ENCODE results near the gene HMGCS1.
"Not testable (repeated sequence)": the region's sequence is repeated elsewhere in the genome, so short reads cannot be mapped to it uniquely, and the experiment has no call there.

Gene HMGCS1

GRCh38 chr5:43275391-43275790 lies 37.8 kb downstream of the HMGCS1 start:
- no peaks in the 10 kb centered on the region for H3K9me3 ChIP-seq (ENCODE audit: control insufficient read depth, insufficient read depth, low read length)
- H3K4me3 ChIP-seq (ENCODE audit: low read depth, low read length), result no peak overlapping the region
- H3K4me1 ChIP-seq (ENCODE audit: control insufficient read depth, insufficient read depth, low read length), result peaks cover 5% of the 10 kb centered on the region; the same call in 1 of the 2 replicates
- no peaks in the 10 kb centered on the region for H3K36me3 ChIP-seq (ENCODE audit: control insufficient read depth, insufficient read depth, low read length)
- no peak overlapping the region for H3K27ac ChIP-seq (ENCODE audit: low read depth, low read length)
- no peaks in the 10 kb centered on the region for H3K27me3 ChIP-seq (ENCODE audit: control insufficient read depth, insufficient read depth, low read length)
- no peak overlapping the region for H3K9ac ChIP-seq (ENCODE audit: low read depth, low read length)

GRCh38 chr5:43274435-43275114 lies 38.6 kb downstream of the HMGCS1 start:
- no peaks in the 10 kb centered on the region for H3K27me3 ChIP-seq (ENCODE audit: control insufficient read depth, insufficient read depth, low read length)
- no peak overlapping the region for H3K4me3 ChIP-seq (ENCODE audit: low read depth, low read length)
- no peak overlapping the region for H3K27ac ChIP-seq (ENCODE audit: low read depth, low read length)
- H3K9ac ChIP-seq (ENCODE audit: low read depth, low read length), result no peak overlapping the region
- H3K9me3 ChIP-seq (ENCODE audit: control insufficient read depth, insufficient read depth, low read length), result no peaks in the 10 kb centered on the region
- H3K36me3 ChIP-seq (ENCODE audit: control insufficient read depth, insufficient read depth, low read length), result no peaks in the 10 kb centered on the region
- H3K4me1 ChIP-seq (ENCODE audit: control insufficient read depth, insufficient read depth, low read length), result peaks cover 5% of the 10 kb centered on the region; the same call in 1 of the 2 replicates

- H3K9ac ChIP-seq (ENCODE audit: low read depth, low read length), result no peak overlapping the region
- H3K36me3 ChIP-seq (ENCODE audit: control insufficient read depth, insufficient read depth, low read length), result no peaks in the 10 kb centered on the region
- no peak overlapping the region for H3K27ac ChIP-seq (ENCODE audit: low read depth, low read length)
- peaks cover 5% of the 10 kb centered on the region; the same call in 1 of the 2 replicates for H3K4me1 ChIP-seq (ENCODE audit: control insufficient read depth, insufficient read depth, low read length)
- no peak overlapping the region for H3K4me3 ChIP-seq (ENCODE audit: low read depth, low read length)
- H3K9me3 ChIP-seq (ENCODE audit: control insufficient read depth, insufficient read depth, low read length), result 0 out of 2 replicates have a peak, but pooled peaks cover under 1% of the 10 kb centered on the region
- H3K27me3 ChIP-seq (ENCODE audit: control insufficient read depth, insufficient read depth, low read length), result no peaks in the 10 kb centered on the region
Measured at GRCh38 chr5:43273552-43273951, 39.7 kb downstream of the HMGCS1 start.

- Histone ChIP-seq H3K27ac (ENCODE audit: low read depth, low read length) (no peak overlapping the region), H3K9me3 (ENCODE audit: control insufficient read depth, insufficient read depth, low read length) (peaks cover 14% of the 10 kb centered on the region; the same call in 1 of the 2 replicates), H3K36me3 (ENCODE audit: control insufficient read depth, insufficient read depth, low read length) (no peaks in the 10 kb centered on the region)
Measured at GRCh38 chr5:43270645-43271044, 42.6 kb downstream of the HMGCS1 start.

GRCh38 chr5:43268188-43268820 lies 44.9 kb downstream of the HMGCS1 start:
- Histone ChIP-seq H3K4me3 (ENCODE audit: low read depth, low read length) (no peak overlapping the region), H3K9me3 (ENCODE audit: control insufficient read depth, insufficient read depth, low read length) (peaks cover 14% of the 10 kb centered on the region; the same call in 1 of the 2 replicates), H3K9ac (ENCODE audit: low read depth, low read length) (no peak overlapping the region), H3K27ac (ENCODE audit: low read depth, low read length) (no peak overlapping the region), H3K4me1 (ENCODE audit: control insufficient read depth, insufficient read depth, low read length) (no peaks in the 10 kb centered on the region), H3K36me3 (ENCODE audit: control insufficient read depth, insufficient read depth, low read length) (no peaks in the 10 kb centered on the region), H3K27me3 (ENCODE audit: control insufficient read depth, insufficient read depth, low read length) (no peaks in the 10 kb centered on the region)

More at GRCh38 chr5:43270645-43271044, 42.6 kb downstream of the HMGCS1 start:
- no peaks in the 10 kb centered on the region for H3K27me3 ChIP-seq (ENCODE audit: control insufficient read depth, insufficient read depth, low read length)
- H3K4me1 ChIP-seq (ENCODE audit: control insufficient read depth, insufficient read depth, low read length), result peaks cover 5% of the 10 kb centered on the region; the same call in 1 of the 2 replicates
- H3K9ac ChIP-seq (ENCODE audit: low read depth, low read length), result no peak overlapping the region
- H3K4me3 ChIP-seq (ENCODE audit: low read depth, low read length), result no peak overlapping the region

- H3K4me3 ChIP-seq (ENCODE audit: low read depth, low read length); H3K36me3 ChIP-seq (ENCODE audit: control insufficient read depth, insufficient read depth, low read length); H3K9ac ChIP-seq (ENCODE audit: low read depth, low read length); H3K27me3 ChIP-seq (ENCODE audit: control insufficient read depth, insufficient read depth, low read length); H3K4me1 ChIP-seq (ENCODE audit: control insufficient read depth, insufficient read depth, low read length); H3K27ac ChIP-seq (ENCODE audit: low read depth, low read length); H3K9me3 ChIP-seq (ENCODE audit: control insufficient read depth, insufficient read depth, low read length): not testable (repeated sequence)
Measured at GRCh38 chr5:43262269-43262668, 50.9 kb downstream of the HMGCS1 start.

- Histone ChIP-seq H3K27ac (ENCODE audit: low read depth, low read length) (no peak overlapping the region), H3K27me3 (ENCODE audit: control insufficient read depth, insufficient read depth, low read length) (no peaks in the 10 kb centered on the region), H3K9ac (ENCODE audit: low read depth, low read length) (no peak overlapping the region), H3K4me1 (ENCODE audit: control insufficient read depth, insufficient read depth, low read length) (no peaks in the 10 kb centered on the region), H3K9me3 (ENCODE audit: control insufficient read depth, insufficient read depth, low read length) (no peaks in the 10 kb centered on the region), H3K4me3 (ENCODE audit: low read depth, low read length) (no peak overlapping the region), H3K36me3 (ENCODE audit: control insufficient read depth, insufficient read depth, low read length) (no peaks in the 10 kb centered on the region)
Measured at GRCh38 chr5:43258116-43258515, 55.1 kb downstream of the HMGCS1 start.

- no peaks in the 10 kb centered on the region for H3K27me3 ChIP-seq (ENCODE audit: control insufficient read depth, insufficient read depth, low read length)
- H3K9me3 ChIP-seq (ENCODE audit: control insufficient read depth, insufficient read depth, low read length), result no peaks in the 10 kb centered on the region
- H3K4me1 ChIP-seq (ENCODE audit: control insufficient read depth, insufficient read depth, low read length), result no peaks in the 10 kb centered on the region
- no peak overlapping the region for H3K27ac ChIP-seq (ENCODE audit: low read depth, low read length)
- no peak overlapping the region for H3K9ac ChIP-seq (ENCODE audit: low read depth, low read length)
- H3K36me3 ChIP-seq (ENCODE audit: control insufficient read depth, insufficient read depth, low read length), result no peaks in the 10 kb centered on the region
- H3K4me3 ChIP-seq (ENCODE audit: low read depth, low read length), result no peak overlapping the region
Measured at GRCh38 chr5:43256261-43256966, 56.8 kb downstream of the HMGCS1 start.

- no peak overlapping the region for H3K27ac ChIP-seq (ENCODE audit: low read depth, low read length)
- H3K9me3 ChIP-seq (ENCODE audit: control insufficient read depth, insufficient read depth, low read length), result no peaks in the 10 kb centered on the region
- no peaks in the 10 kb centered on the region for H3K27me3 ChIP-seq (ENCODE audit: control insufficient read depth, insufficient read depth, low read length)
- H3K4me1 ChIP-seq (ENCODE audit: control insufficient read depth, insufficient read depth, low read length), result no peaks in the 10 kb centered on the region
- no peaks in the 10 kb centered on the region for H3K36me3 ChIP-seq (ENCODE audit: control insufficient read depth, insufficient read depth, low read length)
- H3K4me3 ChIP-seq (ENCODE audit: low read depth, low read length), result no peak overlapping the region
- H3K9ac ChIP-seq (ENCODE audit: low read depth, low read length), result no peak overlapping the region
Measured at GRCh38 chr5:43255704-43256103, 57.5 kb downstream of the HMGCS1 start.

- no peaks in the 10 kb centered on the region for H3K4me1 ChIP-seq (ENCODE audit: control insufficient read depth, insufficient read depth, low read length)
- no peaks in the 10 kb centered on the region for H3K36me3 ChIP-seq (ENCODE audit: control insufficient read depth, insufficient read depth, low read length)
- H3K4me3 ChIP-seq (ENCODE audit: low read depth, low read length), result no peak overlapping the region
- H3K27me3 ChIP-seq (ENCODE audit: control insufficient read depth, insufficient read depth, low read length), result no peaks in the 10 kb centered on the region
- H3K9me3 ChIP-seq (ENCODE audit: control insufficient read depth, insufficient read depth, low read length), result no peaks in the 10 kb centered on the region
- H3K27ac ChIP-seq (ENCODE audit: low read depth, low read length), result no peak overlapping the region
- no peak overlapping the region for H3K9ac ChIP-seq (ENCODE audit: low read depth, low read length)
Measured at GRCh38 chr5:43251754-43252153, 61.5 kb downstream of the HMGCS1 start.

All from HUES48 (cell line).